Fibroblast of lung (primary cell): Measurements from ENCODE around the gene XYLB. TPM values are rescaled to one million over a fixed set of nuclear protein-coding genes. Genes with fewer than 3 reads are reported as not detected.

Experiments used
- DNase-seq, 2 donors: peaks; one replicate each; pipeline versions ENCODE4 v3.0.0 to v3.0.0-alpha.2; 2010; ENCODE audit warnings: low read depth in 2 of 2
- H2AFZ ChIP-seq: 2 replicates; pipeline ENCODE4 v1.5.1; 2012; ENCODE audit warnings: low read length, control low read depth, inconsistent platforms
- H3K27ac ChIP-seq: 2 replicates; pipeline ENCODE4 v1.5.1; 2011; ENCODE audit warnings: low read length, control low read depth; ENCODE audit not compliant: insufficient read depth
- H3K27me3 ChIP-seq: 2 replicates; pipeline ENCODE4 v1.5.1; 2011; ENCODE audit warnings: mild to moderate bottlenecking, low read length; ENCODE audit not compliant: control insufficient read depth, insufficient read depth
- H3K36me3 ChIP-seq: 2 replicates; pipeline ENCODE4 v1.5.1; 2011; ENCODE audit warnings: low read length; ENCODE audit not compliant: control insufficient read depth, insufficient read depth
- H3K4me1 ChIP-seq: 2 replicates; pipeline ENCODE4 v1.5.1; 2011; ENCODE audit warnings: low read length; ENCODE audit not compliant: control insufficient read depth, insufficient read depth; ENCODE audit errors: extremely low read depth
- H3K4me2 ChIP-seq: 2 replicates; pipeline ENCODE4 v1.5.1; 2011; ENCODE audit warnings: low read length, control low read depth; ENCODE audit not compliant: insufficient read depth; ENCODE audit errors: extremely low read depth
- H3K4me3 ChIP-seq, 4 experiments: fragments of 200-600 bp in 1 of 4; sonication (generic) in 1 of 4; replicated peaks in 1 of 4; 2 replicates each; pipeline ENCODE4 v1.5.1; 2011 to 2016; ENCODE audit warnings: low read length in 4 of 4, low read depth in 3 of 4, mild to moderate bottlenecking in 3 of 4, control low read depth in 2 of 4, inconsistent platforms in 1 of 4, mixed read lengths in 1 of 4; ENCODE audit not compliant: insufficient read depth in 1 of 4; ENCODE audit errors: control extremely low read depth in 1 of 4
- H3K79me2 ChIP-seq: 2 replicates; pipeline ENCODE4 v1.5.1; 2012; ENCODE audit warnings: mild to moderate bottlenecking, low read length, inconsistent platforms; ENCODE audit not compliant: control insufficient read depth, insufficient read depth
- H3K9ac ChIP-seq: 2 replicates; pipeline ENCODE4 v1.5.1; 2011; ENCODE audit warnings: mild to moderate bottlenecking, low read length, control low read depth; ENCODE audit not compliant: insufficient read depth
- H3K9me3 ChIP-seq: 2 replicates; pipeline ENCODE4 v1.5.1; 2012; ENCODE audit warnings: low read depth, low read length; ENCODE audit not compliant: control insufficient read depth, insufficient read depth
- H4K20me1 ChIP-seq: 2 replicates; pipeline ENCODE4 v1.5.1; 2011; ENCODE audit warnings: low read length; ENCODE audit not compliant: control insufficient read depth, insufficient read depth; ENCODE audit errors: extremely low read depth
- CTCF ChIP-seq, 2 donors: IDR thresholded peaks in 1 of 2; conservative IDR thresholded peaks in 1 of 2; 1 replicate in 1 of 2; 2 replicates in 1 of 2; pipeline ENCODE4 v1.5.1; 2011 to 2012; ENCODE audit warnings: low read length in 2 of 2, control low read depth in 1 of 2, inconsistent platforms in 1 of 2, low read depth in 1 of 2, mild to moderate bottlenecking in 1 of 2
- EZH2 ChIP-seq: IDR thresholded peaks from 2 replicates; pipeline ENCODE4 v1.5.1; 2012; ENCODE audit warnings: low read length, control low read depth, mild to moderate bottlenecking; ENCODE audit errors: missing control alignments
- polyA plus RNA-seq, 2 donors: library from polyadenylated mRNA; depleted of rRNA in 1 of 2; stranded (reverse) in 1 of 2; unstranded in 1 of 2; fragments of >200 nt; gene quantifications; 2 replicates each; pipeline ENCODE4 v1.2.1, GENCODE V29; 2011 to 2012; ENCODE audit warnings: missing spikeins in 1 of 2
- total RNA-seq: library from RNA; depleted of rRNA; stranded (reverse); fragments of >200 nt; gene quantifications from 2 replicates; pipeline ENCODE4 v1.2.1, GENCODE V29; 2014

Gene XYLB
- total and polyA plus RNA-seq, 2 donors (not counting 1 experiment from before 2014, with no cell fraction given), result 2.2 to 5.1 TPM

GRCh38 chr3:38312356-38312755, 34.2 kb upstream of the XYLB start:
- Histone ChIP-seq H4K20me1 (no peaks in the 10 kb centered on the region), H3K27me3 (peaks cover 7% of the 10 kb centered on the region), H3K27ac (no peak overlapping the region), H2AFZ (no peak overlapping the region), H3K9me3 (no peaks in the 10 kb centered on the region), H3K4me2 (no peak overlapping the region), H3K36me3 (no peaks in the 10 kb centered on the region), H3K79me2 (no peaks in the 10 kb centered on the region), H3K9ac (no peak overlapping the region), H3K4me1 (no peaks in the 10 kb centered on the region), H3K4me3 (no peak overlapping the region)
- TF ChIP-seq EZH2 (no peak), CTCF (conservative IDR thresholded peaks at IDR 0.05 in 1 of 2, IDR thresholded peaks at IDR 0.05 in 1 of 2; ENCODE audit: low read depth in 1 of 2, low read length in 2 of 2) (no peak)
- DNase-seq, result no peak

- H4K20me1 ChIP-seq, result no peaks in the 10 kb centered on the region
- no peak overlapping the region for H3K9ac ChIP-seq
- H3K79me2 ChIP-seq, result no peaks in the 10 kb centered on the region
- H3K4me3 ChIP-seq, result no peak overlapping the region
- H3K4me1 ChIP-seq, result no peaks in the 10 kb centered on the region
- no peak for TF ChIP-seq CTCF (conservative IDR thresholded peaks at IDR 0.05 in 1 of 2, IDR thresholded peaks at IDR 0.05 in 1 of 2; ENCODE audit: low read depth in 1 of 2, low read length in 2 of 2)
- no peak for TF ChIP-seq EZH2
- H2AFZ ChIP-seq, result no peak overlapping the region
- no peak overlapping the region for H3K4me2 ChIP-seq
- no peaks in the 10 kb centered on the region for H3K9me3 ChIP-seq
- no peaks in the 10 kb centered on the region for H3K36me3 ChIP-seq
- no peak overlapping the region for H3K27ac ChIP-seq
- DNase-seq, result no peak
- H3K27me3 ChIP-seq, result peaks cover 7% of the 10 kb centered on the region
Observed at GRCh38 chr3:38313263-38313662, 33.3 kb upstream of the XYLB start.

- no peaks in the 10 kb centered on the region for H3K9me3 ChIP-seq
- H2AFZ ChIP-seq, result no peak overlapping the region
- H3K27ac ChIP-seq, result no peak overlapping the region
- H3K4me1 ChIP-seq, result no peaks in the 10 kb centered on the region
- no peak overlapping the region for H3K9ac ChIP-seq
- H3K4me2 ChIP-seq, result no peak overlapping the region
- no peaks in the 10 kb centered on the region for H4K20me1 ChIP-seq
- DNase-seq, result no peak
- no peaks in the 10 kb centered on the region for H3K79me2 ChIP-seq
- H3K4me3 ChIP-seq, result no peak overlapping the region
- TF ChIP-seq CTCF (conservative IDR thresholded peaks at IDR 0.05 in 1 of 2, IDR thresholded peaks at IDR 0.05 in 1 of 2; ENCODE audit: low read depth in 1 of 2, low read length in 2 of 2) (no peak), EZH2 (no peak)
- H3K27me3 ChIP-seq, result peaks cover 7% of the 10 kb centered on the region
- no peaks in the 10 kb centered on the region for H3K36me3 ChIP-seq
Observed at GRCh38 chr3:38313695-38314094, 32.9 kb upstream of the XYLB start.
